HG03039 (cell line): Measurements from ENCODE around the gene GALNT17.

Experiments
- ATAC-seq: cut with Tn5 transposase; IDR thresholded peaks from one replicate; pipeline ENCODE4 v1.9.1; 2021; ENCODE audit warnings: mild to moderate bottlenecking, moderate library complexity; ENCODE audit not compliant: unreplicated experiment

GALNT17 gene

DNA sequence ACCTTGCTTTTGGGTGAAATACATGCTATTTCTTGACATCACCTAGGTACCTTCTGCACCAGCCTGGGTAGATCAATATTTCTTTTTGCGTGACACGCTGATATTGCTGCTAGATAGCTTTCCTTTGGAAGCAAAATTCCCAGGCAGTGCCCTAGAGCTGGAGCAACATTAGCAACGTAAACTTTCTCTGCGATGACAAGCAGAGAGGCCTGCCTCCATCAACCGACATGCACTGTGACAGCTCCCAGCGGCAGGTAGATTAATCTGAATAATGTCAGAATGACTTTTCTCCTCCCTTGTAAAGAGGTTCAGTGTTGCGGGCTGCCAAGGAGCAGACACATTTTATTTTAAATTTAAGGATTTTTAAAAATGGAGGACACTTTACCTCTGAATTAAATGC is 307.4 kb downstream of the GALNT17 start:
- no peak for ATAC-seq

DNA sequence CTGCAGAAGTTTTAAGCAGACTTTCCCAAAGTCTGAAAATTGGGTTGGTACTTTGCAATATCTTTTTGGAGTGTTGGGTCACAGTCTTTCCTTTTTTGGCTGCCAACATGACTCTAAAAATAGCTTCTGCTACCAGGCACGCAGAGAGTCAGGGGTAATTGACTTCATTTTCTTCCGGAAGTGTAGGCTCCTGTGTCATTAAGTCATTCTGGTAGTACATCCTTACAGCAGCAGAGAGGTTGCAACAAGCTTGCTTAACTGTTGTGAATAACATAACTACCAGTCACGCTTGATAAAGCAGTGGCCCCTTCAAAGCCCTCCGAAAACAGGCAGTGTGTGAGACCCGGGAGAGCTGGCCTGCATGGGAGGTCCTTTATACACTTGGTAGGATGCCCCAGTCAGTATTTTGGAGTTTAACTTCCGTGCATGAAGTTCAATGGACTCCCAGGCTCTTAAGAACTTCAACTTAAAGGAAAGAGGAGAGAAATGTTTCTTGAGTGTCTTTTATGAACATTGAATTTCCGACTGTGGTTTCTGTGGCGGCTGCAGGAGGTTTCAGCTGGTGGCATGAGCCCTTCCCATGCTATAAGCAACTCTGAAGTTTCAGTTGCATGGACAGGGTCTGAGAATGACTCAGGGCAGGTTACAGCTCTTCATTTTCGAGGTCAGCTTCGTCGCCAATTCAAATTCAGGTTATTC is 310.7 kb downstream of the GALNT17 start:
- ATAC-seq, result no peak

DNA sequence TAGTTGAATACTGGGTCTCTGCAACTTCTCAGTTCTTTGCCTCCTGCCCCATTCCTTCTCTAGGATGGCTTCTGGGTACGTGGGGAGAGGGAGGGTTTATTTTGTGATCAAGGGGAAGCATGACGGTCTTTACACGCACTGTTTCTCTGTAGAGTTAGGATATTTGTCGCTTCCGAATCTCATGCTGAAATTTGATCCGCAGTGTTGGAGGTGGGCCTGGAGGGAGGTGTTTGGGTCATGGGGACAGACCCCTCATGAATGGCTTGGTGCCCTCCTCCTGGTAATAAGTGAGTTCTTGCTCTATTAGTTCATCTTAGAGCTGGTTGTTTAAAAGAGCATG is 311.2 kb downstream of the GALNT17 start:
- ATAC-seq, result no peak

DNA sequence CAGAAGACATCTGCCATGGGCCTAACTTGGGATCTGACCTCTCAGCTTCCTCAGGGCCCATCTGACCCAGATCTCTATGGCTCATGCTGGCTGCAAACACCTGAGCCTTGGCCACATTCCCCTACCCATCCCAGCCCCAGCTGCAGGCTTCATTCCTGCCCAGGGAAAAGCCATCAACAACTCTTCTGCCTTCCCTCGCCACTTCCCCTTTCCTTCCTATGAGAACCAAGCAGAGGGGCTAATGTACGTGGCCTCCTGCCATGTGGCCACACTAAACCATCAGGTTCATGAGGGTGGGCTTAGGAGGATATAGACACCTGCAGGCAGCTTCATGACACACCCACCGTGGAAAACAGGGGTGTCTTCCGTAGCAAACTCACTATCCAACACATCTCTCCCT is 312.2 kb downstream of the GALNT17 start:
- no peak for ATAC-seq

DNA sequence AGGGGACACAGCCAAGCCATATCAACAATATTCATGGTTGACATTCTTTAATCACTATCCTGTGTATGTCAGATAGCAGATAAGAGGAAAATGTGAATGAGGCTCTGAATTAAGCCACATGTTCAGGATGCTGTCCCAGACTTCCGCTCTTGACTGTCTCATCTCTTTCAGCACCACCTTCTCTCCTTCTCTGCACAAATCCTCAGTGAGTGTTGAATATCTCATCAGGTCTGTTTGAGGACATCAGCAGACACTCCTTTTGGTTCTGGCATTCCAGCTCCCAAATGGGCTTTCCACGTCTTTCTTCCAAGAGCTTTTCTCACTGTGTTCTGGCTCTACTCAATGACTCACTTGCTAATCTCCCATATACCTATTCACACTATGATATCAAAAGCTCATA is 321.7 kb downstream of the GALNT17 start:
- ATAC-seq, result no peak

DNA sequence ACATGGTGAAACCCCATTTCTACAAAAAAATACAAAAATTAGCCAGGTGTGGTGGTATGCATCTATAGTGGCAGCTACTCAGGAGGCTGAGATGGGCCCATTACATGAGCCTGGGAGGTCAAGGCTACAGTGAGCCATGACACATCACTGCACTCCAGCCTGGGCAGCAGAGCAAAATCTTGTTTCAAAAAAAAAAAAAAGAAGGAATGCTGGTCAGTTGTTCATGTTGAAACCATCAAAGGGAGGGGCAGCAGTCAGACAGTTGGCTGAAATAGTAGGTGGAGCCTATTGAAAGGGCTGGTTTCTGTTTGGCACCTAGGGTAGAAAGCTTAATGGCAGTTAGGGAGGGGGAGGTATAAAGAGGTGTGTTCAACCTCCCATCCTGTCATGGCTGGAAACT is 323.0 kb downstream of the GALNT17 start:
- no peak for ATAC-seq

DNA sequence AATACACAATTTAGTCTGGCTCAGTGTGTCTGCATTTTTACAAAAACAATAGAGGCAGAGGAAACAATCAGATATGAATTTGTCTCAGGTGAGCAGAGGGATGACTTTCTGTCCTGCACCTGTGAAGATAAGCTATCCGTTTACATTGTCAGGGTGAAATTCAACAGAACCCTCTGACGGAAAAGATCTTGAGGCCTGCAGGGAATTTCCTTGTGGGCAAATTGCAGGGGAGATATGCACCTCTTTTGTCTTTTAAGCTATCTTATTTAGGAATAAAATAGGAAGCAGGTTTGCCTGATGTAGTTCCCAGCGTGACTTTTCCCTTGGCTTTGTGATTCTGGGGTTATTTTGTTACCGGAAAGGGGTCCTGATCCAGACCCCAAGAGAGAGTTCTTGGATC is 325.1 kb downstream of the GALNT17 start:
- ATAC-seq, result no peak

DNA sequence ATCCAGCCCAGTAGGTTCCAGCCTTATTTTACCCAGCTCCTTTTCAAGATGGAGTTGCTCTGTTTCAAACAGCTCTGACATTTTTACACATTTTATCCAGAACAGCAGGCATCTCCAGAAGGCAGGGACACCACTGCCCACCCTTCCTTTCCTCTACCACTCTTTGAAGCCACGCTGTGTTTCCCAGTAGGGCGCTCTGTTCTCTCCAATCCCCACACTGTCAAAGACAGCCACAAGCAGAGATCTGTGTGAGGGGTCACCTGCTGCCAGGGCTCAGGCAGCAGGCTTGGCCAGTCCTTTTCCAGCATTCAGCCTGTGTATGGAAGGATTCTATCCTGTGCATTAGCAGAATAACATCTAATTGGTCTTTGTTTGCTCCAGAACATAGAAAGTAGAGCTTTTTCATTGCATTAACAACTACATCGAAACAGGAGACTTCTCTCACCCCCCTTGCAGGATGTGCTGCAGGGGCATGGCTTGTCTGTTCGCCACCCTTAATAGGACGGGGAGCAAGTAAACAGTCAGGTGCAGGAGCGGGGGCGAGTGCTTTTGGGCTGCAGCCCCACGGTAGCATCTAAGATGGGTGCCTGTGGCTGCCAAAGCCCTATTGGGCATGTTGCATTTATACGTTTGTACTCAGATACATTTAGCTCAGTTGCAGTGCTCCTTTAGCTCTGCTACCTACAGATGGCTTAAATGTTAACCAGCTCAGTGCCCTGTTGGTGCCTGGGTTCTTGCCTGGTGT is 326.1 kb downstream of the GALNT17 start:
- ATAC-seq, result no peak

DNA sequence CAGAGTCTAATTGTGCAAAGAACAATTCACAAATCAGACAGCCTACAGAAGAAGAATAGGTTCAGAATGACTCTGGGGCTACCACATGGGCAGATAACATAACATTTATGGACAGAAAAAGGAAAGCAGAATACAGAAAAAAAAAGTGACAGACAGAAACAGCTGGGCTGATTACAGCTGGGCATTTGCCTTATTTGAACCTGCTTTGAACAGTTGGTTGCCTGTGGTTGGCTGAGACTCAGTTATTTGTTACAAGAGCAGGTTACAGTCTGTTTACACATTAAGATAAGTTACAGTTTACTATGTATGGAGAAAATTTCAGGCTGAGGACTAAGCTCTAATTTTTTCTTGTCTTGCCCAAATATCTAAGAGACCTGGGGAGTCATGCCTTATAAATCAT is 327.2 kb downstream of the GALNT17 start:
- ATAC-seq, result no peak

DNA sequence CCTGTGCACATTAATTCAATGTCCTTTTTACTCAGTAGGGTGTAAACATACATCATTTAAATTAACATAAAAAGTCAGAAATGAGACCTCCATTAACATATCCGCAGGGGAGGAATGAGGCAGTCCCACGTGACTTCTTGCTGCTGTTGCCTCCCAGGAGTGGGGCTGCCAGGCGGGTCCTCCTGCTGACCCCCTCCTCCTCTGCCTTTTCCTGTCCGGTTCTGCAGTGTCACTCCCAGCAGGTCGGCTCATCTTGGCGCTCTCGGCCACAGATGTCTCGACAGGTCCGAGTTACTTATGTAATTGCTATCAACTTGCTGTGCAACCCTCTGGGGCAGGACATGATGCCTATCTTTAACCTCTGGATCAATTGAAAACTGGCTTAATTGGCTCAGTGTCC is 329.6 kb downstream of the GALNT17 start:
- no peak for ATAC-seq

DNA sequence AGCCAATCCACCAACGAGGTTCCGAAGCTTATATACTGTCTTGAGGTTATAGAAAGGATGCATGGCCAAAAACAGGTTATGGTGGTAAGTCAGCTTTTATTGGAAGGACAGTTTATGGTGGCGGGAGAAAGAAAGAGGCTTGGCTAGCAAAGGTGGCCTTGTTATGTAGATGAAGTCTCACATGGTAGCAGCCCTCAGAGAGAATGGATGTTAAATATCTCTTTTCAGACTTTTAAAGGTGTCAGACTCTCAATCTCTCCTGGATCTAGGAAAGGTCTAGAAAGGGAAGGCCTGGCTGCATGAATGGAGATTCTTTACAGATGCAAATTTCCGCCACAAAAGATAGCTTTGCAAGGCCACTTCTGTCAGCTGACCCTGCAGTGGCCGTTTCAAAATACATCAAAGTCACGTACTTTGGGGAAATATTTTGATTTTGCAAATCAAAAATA is 333.8 kb downstream of the GALNT17 start:
- no peak for ATAC-seq

DNA sequence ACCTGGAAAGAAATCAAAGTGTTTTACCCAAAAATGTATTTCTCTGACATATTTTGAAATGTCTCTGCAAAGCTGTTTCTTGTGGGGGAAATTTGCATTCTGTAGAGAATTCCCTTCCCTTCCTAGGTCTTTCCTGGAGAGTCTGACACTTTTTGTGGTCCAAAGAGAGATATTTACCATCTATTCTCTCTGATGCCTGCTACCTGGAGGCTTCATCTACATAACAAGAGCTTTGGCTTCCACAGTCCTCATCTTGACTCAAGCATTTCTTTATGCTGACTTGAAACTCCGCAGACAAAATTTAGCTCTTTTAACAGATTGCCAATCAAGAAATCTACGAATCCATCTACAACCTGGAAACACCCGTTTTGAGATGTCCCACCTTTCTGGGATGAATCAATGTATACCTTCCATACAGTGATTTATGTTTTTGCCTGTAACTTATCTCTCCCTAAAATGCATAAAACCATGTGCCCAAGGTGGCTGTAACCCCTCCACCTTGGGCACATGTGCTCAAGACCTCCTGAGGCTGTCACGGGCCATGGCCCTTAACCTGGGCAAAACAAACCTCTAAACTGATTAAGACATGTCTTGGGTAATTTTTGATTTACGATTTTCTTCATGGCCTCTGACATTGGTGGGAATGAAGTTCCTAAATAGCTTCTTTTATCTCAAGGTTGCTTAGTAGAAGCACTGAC is 334.7 kb downstream of the GALNT17 start:
- no peak for ATAC-seq

DNA sequence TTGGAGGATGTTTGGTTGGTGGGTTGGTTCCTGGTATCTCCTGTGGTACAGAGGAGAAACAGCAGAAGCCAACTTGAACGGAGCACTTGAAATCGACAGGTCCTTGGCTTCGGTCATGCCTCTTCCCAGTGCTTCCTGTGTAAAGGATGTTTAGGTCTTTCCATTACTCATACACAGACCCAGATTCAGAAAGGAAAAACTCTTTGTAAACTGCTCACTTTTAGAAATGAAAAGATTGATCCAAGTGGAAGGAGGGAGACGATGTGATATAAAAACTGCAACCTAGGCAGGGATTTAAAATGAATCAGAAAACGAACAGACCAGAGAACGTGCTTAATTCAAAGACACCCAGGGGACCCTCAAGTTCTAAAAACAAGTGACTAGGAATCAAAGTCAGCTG is 338.4 kb downstream of the GALNT17 start:
- ATAC-seq, result no peak

DNA sequence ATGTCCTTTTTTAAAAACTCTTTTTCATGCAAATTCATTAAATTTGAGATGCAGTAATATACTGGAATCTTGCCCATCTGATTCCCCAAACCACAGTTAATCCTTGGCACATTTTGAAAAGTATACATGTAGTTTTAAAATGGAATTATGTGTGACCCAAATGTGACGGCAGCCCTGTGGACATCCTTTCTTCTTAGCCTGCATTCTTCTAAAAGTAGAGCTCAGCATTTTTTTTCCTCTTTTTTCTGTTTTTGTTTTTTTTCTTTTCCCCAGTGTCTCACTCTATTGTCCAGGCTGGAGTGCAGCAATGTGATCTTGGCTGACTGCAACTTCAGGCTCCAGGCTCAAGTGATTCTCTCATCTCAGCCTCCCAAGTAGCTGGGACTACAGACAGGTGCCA is 338.9 kb downstream of the GALNT17 start:
- ATAC-seq, result no peak

DNA sequence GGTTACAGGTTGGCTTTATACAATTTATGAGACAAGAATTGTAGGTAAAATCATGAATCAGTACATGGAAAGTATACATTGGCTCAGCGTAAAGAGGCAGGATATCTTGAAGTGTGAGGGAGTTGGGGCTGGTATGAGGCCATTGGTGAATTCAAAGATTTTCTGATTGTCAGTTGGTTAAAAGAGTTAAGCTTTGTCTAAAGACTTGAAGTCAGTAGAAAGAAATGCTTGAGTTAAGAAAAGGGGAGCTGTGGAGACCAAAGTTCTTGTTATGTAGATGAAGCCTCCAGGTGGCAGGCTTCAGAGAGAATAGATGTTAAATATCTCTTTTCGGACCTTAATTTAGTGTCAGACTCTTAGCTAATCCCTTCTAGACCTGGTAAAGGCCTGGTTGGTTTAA is 341.0 kb downstream of the GALNT17 start:
- ATAC-seq, result no peak

DNA sequence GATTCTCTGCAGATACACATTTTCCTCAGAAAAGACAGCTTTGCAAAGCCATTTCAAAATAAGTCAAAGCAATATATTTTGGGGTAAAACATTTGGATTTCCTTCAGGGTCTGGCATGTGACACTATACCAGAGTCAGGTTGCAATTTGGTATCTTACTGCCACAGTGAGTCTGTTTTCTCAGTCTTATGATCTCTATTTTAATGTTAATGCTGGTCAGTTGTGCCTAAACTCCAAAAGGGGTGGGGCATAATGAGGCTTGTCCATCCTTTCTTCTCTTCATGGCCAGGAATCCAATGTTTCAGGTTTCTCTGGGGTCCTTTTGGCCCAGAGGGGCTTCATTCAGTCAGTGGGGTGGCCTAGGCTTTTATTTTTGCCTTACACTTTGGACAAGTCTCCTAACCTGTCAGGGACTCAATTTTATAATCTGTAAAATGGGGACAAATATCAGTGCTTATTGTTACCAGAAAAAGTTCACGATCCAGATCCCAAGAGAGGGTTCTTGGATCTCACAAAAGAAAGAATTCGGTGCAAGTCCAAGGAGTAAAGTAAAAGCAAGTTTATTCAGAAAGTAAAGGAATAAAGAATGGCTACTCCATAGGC is 341.5 kb downstream of the GALNT17 start:
- no peak for ATAC-seq

DNA sequence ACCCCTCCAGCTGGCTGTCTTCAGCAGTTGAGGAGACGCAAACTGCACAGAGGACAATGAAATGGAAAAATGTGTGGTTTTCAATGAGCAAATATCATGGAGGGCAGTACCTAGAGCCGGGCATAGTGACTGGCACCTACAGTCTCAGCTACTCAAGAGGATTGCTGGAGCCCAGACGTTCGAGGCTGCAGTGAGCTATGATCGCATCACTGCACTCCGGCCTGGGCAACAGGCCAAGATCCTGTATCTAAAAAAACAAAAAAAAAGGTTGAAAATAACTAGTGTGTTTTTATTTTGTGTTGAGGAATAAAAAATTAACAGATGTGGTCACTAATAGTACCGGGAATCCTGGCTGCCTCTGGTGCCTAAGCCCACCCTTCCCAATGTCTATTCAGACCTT is 345.5 kb downstream of the GALNT17 start:
- ATAC-seq, result no peak

DNA sequence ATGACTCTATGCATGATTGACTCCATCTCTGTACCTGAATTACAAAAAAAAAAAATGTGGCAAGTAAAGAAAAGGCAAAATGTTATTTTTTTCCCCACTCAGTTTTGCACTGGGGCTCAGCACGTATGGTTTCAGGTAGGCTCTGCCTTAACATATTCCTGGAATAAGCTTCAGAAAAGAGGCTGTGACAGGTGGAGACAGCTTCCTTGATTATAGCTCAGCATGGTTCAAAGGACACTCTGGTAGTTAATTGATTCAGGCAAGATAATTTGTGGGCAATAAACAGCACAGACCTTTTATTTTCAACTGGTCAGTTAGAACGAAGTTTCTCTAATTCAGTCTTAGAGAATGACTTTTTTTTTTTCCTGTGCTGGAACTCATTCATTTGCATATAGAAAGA is 347.3 kb downstream of the GALNT17 start:
- ATAC-seq, result no peak

DNA sequence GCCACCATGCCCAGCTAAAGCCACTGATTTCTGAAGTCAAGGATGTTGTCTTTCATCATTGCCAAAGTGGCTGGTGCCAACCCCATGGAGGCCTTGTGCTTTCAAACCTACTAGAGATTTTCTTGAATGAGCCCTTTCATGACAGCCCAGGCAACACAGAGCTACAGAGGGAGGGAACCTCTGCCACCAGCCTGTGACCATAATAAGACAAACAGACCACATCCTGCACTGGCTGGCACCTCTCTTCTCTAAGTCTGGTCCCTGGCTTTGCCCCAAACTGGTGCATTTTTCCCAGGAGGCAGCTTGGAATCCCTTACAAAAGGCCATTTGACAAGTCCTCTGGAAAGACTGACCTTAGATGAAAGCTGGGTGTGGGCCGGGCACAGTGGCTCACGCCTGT is 348.8 kb downstream of the GALNT17 start:
- ATAC-seq, result no peak

DNA sequence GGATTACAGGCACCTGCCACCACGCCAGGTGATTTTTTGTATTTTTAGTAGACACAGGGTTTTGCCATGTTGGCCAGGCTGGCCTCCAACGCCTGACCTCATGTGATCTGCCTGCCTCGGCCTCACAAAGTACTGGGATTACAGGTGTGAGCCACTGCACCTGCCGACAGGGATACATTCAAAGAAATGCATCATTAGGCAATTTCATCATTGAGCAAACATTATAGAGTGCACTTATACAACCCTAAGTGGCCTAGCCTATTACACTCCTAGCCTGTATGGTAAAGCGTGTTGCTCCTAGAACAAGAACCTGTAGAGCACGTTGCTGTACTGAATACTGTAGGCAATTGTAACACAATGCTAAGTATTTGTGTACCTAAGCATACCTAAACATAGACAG is 350.3 kb downstream of the GALNT17 start:
- ATAC-seq, result no peak

DNA sequence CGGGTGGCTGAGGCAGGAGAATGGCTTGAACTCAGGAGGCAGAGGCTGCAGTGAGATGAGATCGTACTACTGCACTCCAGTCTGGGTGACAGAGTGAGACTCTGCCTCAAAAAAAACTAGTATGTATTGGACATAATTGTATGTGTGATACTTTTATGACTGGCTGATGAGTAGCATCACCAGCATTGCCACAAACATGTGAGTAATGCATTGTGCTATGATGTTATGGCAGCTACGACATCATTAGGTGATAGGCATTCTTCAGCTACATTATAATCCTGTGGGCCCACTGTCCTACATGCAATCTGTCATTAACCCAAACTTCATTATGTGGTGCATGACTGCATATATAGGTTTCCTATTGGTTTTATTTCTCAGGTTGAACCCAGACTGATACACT is 352.4 kb downstream of the GALNT17 start:
- no peak for ATAC-seq

DNA sequence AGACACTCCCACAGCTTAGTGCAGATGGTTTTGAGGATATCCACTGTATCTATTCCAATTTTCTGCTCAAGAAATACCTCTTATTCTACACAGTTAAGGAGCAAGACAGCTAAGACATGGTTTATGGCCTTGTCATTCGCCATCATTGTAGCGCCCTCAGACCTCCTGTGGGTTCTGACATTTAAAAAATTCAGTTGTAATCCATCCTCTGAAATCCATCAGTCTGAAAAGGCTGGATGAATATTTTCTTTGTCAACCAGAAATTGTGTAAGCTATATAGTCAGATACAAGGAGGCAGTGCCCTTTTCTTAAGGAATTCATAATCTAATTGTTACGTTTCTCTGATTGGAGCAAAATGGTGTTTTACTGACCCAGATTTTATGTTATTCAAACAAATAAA is 353.6 kb downstream of the GALNT17 start:
- ATAC-seq, result no peak
